HK-2 (cell line): ENCODE measurements around the gene CXCL3.
A peak's percentile ranks its signal among the peaks of the same experiment; 100 is the strongest.
"Not testable (repeated sequence)": the region's sequence is repeated elsewhere in the genome, so short reads cannot be mapped to it uniquely, and the experiment has no call there.

ENCODE experiments used
- DNase-seq: peaks from one replicate; pipeline ENCODE4 v3.0.0-alpha.2; 2018; ENCODE audit not compliant: unreplicated experiment

CXCL3 gene

DNA sequence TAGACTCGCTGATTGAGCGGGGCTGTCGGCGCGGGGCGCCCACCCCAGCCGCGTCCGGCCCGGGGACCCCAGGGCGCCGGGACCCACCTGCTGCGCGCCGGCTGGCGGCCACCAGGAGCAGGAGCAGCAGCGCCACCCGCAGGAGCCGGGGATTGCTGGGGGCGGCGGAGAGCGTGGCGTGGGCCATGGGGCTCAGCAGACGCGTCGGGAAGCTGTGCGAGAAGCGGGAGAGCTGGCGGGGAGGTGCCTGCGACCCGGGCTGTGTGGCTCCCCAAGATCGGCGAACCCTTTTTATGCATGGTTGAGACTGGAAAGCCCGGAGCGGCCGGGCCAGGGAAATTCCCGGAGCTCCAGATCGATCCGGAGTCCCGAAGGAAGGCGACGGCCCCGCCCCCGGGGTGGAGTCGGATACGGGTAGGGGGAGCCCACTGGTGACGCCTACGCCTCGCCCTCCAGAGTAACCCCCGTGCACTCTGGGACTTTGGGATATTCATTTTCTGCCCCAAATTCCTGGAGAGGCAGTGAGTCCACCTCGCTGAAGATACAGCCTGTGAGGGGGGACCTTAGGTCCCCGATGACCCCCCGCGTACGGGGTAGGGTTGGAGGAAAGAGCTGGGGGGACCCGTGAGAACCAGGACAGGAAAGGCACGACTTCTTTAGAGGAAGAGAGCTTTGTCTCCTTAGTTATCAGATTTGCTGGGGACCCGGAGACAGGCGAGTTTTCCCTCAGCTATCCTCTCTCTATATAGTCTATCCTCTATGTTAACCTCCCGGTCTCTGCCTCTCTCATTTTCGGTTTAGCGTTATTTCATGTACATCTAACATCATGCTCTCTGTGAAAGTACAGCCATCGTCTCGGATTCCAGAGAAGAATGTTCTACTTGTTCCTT, at the start of gene CXCL3:
Gene CXCL3, minus strand, starts transcription at position 265 of the 890 bp plus-strand sequence. Its CDS starts 78 bp downstream, at position 187.
- peak; percentile 80 for DNase-seq

DNA sequence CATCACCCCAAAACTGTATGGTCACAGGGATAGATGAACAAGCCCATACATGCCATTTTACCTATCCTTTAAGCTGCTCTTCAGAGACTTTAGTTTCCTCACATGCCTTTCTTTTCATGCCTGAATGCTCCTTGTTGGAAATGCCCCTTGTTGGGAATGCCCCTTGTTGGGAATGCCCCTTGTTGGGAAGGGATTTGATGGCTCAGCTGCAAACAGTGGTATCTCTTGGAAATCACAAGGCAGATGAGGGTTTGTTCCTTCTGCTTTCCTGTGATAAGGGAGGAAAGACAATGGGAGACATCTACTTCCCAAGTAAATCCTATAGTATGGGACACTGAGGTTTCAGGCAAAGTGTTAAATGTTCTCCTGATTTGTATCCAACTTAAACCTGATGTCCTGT, 49.0 kb upstream of the CXCL3 start:
- no peak for DNase-seq

DNA sequence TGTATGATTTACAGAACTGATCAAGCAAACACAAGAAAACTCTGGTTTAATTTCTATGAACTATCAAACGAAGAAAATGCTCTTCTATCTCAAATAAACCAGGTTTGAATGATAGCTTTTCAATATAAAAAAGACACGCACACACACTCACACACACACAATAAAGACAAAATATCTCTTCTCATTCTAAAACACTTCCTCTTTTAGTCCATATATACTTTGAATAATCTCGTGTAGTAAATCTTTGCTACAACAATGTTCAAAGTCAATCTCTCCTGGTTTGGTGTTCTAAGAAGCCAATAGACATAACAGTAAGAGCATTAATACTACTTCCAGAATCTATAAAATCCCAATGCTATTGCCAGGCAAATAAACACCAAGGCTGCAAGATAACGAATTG, 47.2 kb upstream of the CXCL3 start:
- DNase-seq: no peak

DNA sequence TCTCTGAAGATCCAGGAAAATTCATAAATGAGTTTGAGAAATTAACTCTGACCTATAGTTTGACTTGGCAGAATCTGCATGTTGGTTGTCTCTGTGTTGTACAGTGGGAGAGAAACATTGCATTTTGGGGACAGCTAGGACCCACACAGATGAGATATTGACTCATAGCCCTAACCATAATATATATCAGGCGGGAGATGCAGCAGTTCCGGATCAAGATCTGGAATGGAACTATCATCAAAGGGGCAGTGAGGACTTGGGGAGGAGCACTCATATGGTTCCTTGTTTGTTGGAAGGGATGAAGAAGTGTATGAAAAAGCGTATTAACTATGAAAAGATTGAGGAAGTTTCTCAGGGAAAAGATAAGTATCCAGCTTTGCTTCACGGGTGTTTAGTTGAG, 46.5 kb upstream of the CXCL3 start:
- no peak for DNase-seq

DNA sequence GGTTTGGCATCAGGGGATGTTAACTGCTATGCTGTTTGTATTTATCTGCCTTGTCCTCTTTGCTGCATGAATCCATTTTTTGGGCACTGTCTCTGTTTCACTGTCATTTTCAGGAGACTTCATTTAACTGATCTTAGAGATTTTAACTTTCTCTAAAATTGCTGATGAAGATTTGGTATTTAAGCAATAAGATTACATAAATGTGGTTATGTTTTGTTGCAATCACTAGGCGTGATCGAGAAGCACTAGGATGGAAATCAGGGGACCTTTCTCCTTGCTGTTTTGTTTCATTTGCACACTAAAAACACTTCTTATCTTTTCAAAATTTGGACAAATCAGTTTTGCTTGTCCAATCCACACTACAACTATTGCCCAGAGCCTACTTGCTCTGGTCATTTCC, 45.1 kb upstream of the CXCL3 start:
- DNase-seq: no peak

GRCh38 chr4:74081035-74081434, 42.5 kb upstream of the CXCL3 start:
- no peak for DNase-seq

DNA sequence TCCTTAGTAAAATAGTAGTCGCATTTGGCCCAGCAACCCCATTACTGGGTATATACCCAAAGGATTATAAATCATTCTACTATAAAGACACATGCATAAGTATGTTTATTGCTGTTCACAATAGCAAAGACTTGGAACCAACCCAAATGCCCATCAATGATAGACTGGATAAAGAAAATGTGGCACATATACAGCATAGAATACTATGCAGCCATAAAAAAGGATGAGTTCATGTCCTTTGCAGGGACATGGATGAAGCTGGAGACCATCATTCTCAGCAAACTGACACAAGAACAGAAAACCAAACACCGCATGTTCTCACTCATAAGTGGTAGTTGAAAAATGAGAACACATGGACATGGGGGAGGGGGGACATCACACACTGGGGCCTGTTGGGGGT, 41.9 kb upstream of the CXCL3 start:
- not testable (repeated sequence) for DNase-seq

DNA sequence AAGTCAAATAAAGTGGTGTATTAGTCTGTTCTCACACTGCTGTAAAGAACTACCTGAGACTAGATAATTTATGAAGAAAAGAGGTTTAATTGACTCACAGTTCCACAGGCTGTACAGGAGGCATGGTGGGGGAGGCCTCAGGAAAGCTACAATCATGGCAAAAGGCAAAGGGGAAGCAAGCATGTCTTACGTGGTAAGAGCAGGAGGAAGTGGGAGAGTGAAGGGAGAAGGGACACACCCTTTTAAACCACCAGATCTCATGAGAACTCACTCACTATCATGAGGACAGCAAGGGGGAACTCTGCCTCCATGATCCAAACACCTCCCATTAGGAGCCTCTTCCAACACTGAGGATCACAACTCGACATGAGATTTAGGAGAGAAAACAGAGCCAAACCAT, 40.5 kb upstream of the CXCL3 start:
- not testable (repeated sequence) for DNase-seq

GRCh38 chr4:74073358-74073757, 34.9 kb upstream of the CXCL3 start:
- no peak for DNase-seq

GRCh38 chr4:74072739-74073138, 34.2 kb upstream of the CXCL3 start:
- no peak for DNase-seq

DNA sequence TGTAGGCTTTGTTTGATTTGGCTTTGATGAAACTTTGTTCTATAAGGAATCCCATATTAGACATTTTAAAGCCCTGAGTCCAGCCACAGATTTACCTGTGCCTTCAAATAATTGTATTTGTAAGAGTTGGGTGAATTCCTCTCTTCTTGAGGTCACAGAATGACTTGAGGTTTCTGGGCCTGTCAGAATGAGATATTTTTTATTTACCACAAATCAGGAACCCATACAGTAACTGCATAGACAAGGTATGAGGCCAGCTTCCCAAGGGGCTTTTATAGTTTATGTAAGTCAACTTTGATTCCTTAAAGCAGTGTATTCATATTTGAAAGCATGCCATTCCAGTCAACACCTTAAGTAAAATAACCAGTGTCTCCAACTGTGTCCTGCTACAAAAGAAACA, 29.1 kb upstream of the CXCL3 start:
- DNase-seq: no peak

GRCh38 chr4:74066232-74066631, 27.7 kb upstream of the CXCL3 start:
- DNase-seq: no peak

GRCh38 chr4:74065115-74065642, 26.7 kb upstream of the CXCL3 start:
- no peak for DNase-seq

GRCh38 chr4:74063859-74064258, 25.4 kb upstream of the CXCL3 start:
- no peak for DNase-seq

- no peak for DNase-seq
Measured at GRCh38 chr4:74062953-74063352, 24.5 kb upstream of the CXCL3 start.

GRCh38 chr4:74061430-74061829, 22.9 kb upstream of the CXCL3 start:
- DNase-seq: no peak

DNA sequence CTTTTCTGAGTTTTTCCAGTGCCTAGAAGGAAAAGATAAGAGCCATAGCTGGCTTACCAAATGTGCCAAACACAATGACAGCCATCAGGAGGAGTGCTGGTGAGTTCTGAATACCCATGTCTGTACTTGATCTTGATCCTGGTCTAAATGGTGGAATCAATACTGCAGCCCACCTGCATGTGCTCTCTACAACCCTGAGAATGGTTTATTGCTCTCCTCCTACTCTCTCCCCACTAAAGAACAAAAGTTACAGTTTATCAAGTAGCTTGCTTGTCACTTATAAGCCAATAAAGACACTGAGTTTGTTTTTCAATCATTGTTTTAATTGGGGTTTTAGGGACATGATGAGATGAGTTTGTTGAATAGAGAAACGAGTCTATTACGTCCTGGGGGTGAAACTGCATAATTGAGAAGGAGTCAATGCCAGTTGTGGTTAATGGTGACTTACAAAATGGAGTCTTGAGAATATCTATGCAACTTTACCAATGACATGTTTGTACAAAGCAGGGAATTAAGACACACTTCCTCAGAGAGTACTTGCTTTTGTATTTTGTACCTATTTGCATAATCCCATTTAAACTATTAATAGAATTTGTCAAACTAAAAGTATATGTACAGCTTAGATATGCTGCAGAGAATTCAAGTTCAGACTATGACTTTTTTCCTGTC, 20.8 kb upstream of the CXCL3 start:
- DNase-seq: no peak

GRCh38 chr4:74058048-74058651, 19.7 kb upstream of the CXCL3 start:
- no peak for DNase-seq

DNA sequence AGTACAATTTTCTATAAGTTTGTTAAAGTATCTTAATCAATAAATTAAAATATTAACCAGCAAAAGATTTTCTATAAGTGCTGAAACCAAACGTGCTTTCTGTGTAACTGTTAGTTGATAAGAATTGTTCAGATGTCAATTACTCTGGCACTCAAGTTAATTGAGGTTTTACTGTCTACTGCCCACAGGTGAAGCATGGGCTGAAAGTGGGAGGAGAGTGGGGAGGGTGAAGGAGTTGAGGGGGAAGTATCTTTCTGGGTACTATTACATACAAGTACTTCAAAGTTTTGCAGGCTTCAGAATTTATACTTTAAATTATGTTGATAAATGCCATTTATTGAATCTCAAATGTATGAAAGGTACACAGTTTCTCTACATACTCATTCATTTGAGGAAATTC, 19.1 kb upstream of the CXCL3 start:
- DNase-seq: no peak

- DNase-seq: no peak
Measured at GRCh38 chr4:74056858-74057562, 18.5 kb upstream of the CXCL3 start.

DNA sequence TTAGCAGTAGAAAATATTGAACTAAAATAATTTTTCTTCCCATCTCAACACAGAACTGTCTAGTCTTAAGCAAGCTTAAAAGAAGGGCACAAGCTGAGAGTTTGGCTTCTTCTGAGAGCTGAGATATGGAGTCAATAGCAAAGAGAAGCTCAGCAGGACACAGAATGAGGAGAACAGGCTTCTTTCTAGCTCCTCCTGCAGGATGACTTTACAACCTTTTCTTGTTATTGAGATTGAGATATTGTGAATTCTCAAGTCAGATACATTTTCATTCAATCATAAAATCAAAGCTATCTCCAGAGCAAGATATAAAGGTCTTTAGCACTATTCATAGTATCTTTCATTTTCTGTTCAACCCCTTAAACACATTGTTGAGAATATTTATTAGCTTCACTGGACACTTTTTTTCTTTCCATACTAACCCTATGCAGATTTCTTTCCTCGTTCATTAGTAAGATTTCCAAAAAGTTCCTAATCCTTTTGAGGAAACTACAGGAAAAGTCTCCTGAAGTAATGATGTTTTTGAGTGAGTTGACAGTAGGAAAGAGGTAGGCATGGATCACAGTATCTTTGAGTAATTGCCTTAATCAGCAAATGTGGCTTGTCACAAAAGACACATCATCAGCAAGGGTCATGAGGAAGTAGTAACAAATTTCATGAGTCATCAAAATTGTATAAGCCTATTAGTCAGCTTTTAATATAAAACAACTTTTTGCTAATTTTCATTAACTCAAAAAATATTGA, 17.8 kb upstream of the CXCL3 start:
- no peak for DNase-seq
